HepG2 (cell line): Measurements from ENCODE around the gene PPP1R13B. TPM values are rescaled to one million over a fixed set of nuclear protein-coding genes. Genes with fewer than 3 reads are reported as not detected.

Source experiments
- CREB1 ChIP-seq, 2 experiments: fragments of 450-650 bp in 1 of 2; IDR thresholded peaks; 2 replicates each; pipeline ENCODE4 v1.6.1; 2016 to 2017; ENCODE audit warnings: control low read depth in 1 of 2, mild to moderate bottlenecking in 1 of 2, missing compliant biosample characterization in 1 of 2, missing genetic modification characterization in 1 of 2
- DMTF1 ChIP-seq: sonication (generic); formaldehyde crosslinking; IDR thresholded peaks from 2 replicates; pipeline ENCODE4 v1.4.0; 2020; ENCODE audit warnings: mild to moderate bottlenecking, missing genetic modification reagents
- HDAC2 ChIP-seq: sonication (generic); formaldehyde crosslinking; IDR thresholded peaks from 2 replicates; pipeline ENCODE4 v1.4.0; 2020; ENCODE audit warnings: missing genetic modification reagents
- KLF16 ChIP-seq, 2 experiments: sonication (generic) in 1 of 2; formaldehyde crosslinking in 1 of 2; IDR thresholded peaks; 2 replicates each; pipeline versions ENCODE4 v1.6.1 to v1.8.0; 2016 to 2023; ENCODE audit warnings: missing genetic modification reagents in 2 of 2, missing compliant biosample characterization in 1 of 2
- MTA1 ChIP-seq: sonication (generic); formaldehyde crosslinking; IDR thresholded peaks from 2 replicates; pipeline ENCODE4 v1.4.0; 2020; ENCODE audit warnings: missing genetic modification reagents, mild to moderate bottlenecking, borderline replicate concordance
- RCOR2 ChIP-seq: IDR thresholded peaks from 2 replicates; pipeline ENCODE4 v1.6.1; 2016; ENCODE audit warnings: missing biosample characterization, missing genetic modification reagents
- RXRA ChIP-seq: sonication (generic); formaldehyde crosslinking; IDR thresholded peaks from 2 replicates; pipeline ENCODE4 v1.5.1; 2020; ENCODE audit warnings: missing genetic modification reagents
- SKIL ChIP-seq: sonication (generic); formaldehyde crosslinking; IDR thresholded peaks from 2 replicates; pipeline ENCODE4 v1.8.0; 2022; ENCODE audit warnings: missing genetic modification reagents, mild to moderate bottlenecking, moderate library complexity, borderline replicate concordance
- STAG1 ChIP-seq: sonication (generic); formaldehyde crosslinking; IDR thresholded peaks from 2 replicates; pipeline ENCODE4 v1.4.0; 2020; ENCODE audit warnings: missing genetic modification reagents
- THRA ChIP-seq: sonication (generic); formaldehyde crosslinking; IDR thresholded peaks from 2 replicates; pipeline ENCODE4 v1.4.0; 2020; ENCODE audit warnings: missing genetic modification reagents, borderline replicate concordance
- ZC3H13 ChIP-seq: sonication (generic); formaldehyde crosslinking; IDR thresholded peaks from 2 replicates; pipeline ENCODE4 v1.8.1; 2023; ENCODE audit warnings: mild to moderate bottlenecking, missing genetic modification reagents, moderate library complexity
- ZNF275 ChIP-seq: sonication (generic); formaldehyde crosslinking; IDR thresholded peaks from 2 replicates; pipeline ENCODE4 v1.8.0; 2022; ENCODE audit warnings: missing genetic modification reagents, mild to moderate bottlenecking, inconsistent platforms, borderline replicate concordance
- ZNF331 ChIP-seq: sonication (generic); formaldehyde crosslinking; IDR thresholded peaks from 2 replicates; pipeline ENCODE4 v1.4.0; 2020; ENCODE audit warnings: missing genetic modification reagents
- ZNF362 ChIP-seq: sonication (generic); formaldehyde crosslinking; IDR thresholded peaks from 2 replicates; pipeline ENCODE4 v1.4.0; 2020; ENCODE audit warnings: missing genetic modification reagents, mild to moderate bottlenecking, borderline replicate concordance
- ZNF563 ChIP-seq: sonication (generic); formaldehyde crosslinking; IDR thresholded peaks from 2 replicates; pipeline ENCODE4 v1.8.0; 2022; ENCODE audit warnings: mild to moderate bottlenecking, moderate library complexity, missing genetic modification reagents
- ZNF737 ChIP-seq: sonication (generic); formaldehyde crosslinking; IDR thresholded peaks from 2 replicates; pipeline ENCODE4 v1.5.0; 2020; ENCODE audit warnings: missing genetic modification reagents, mild to moderate bottlenecking, borderline replicate concordance
- ZNF773 ChIP-seq: sonication (generic); formaldehyde crosslinking; IDR thresholded peaks from 2 replicates; pipeline ENCODE4 v1.4.0; 2020; ENCODE audit warnings: missing genetic modification reagents, borderline replicate concordance
- ZNF792 ChIP-seq: IDR thresholded peaks from 2 replicates; pipeline ENCODE4 v1.6.1; 2016
- polyA plus RNA-seq, 8 experiments: library from polyadenylated mRNA; depleted of rRNA in 3 of 8; stranded (reverse) in 7 of 8; unstranded in 1 of 8; fragments of >200 nt; fragmentation: Illumina TruSeq in 4 of 8; extraction: Trizol in 4 of 8; gene quantifications; 2 replicates each; pipeline versions ENCODE4 v1.2.1 to v1.2.3, GENCODE V29; 2011 to 2016; ENCODE audit warnings: low read depth in 4 of 8, missing spikeins in 1 of 8, mixed read lengths in 1 of 8; ENCODE audit not compliant: insufficient read depth in 1 of 8
- total RNA-seq, 5 experiments: library from RNA; depleted of rRNA; stranded (reverse); fragments of >200 nt; fragmentation: Illumina TruSeq; extraction: Trizol; gene quantifications; 2 replicates each; pipeline ENCODE4 v1.2.3, GENCODE V29; 2016; ENCODE audit warnings: low read depth in 1 of 5

PPP1R13B gene
- total and polyA plus RNA-seq, 2 of the 13 experiments (the other 11 are each of a cell fraction or from before 2014, with no cell fraction given): 4.6 to 9.4 TPM

GRCh38 chr14:103886304-103887169 is 39.2 kb upstream of the PPP1R13B start (continued):
- 0 out of 2 replicates have a peak, but pooled peaks have one; percentile 21 for TF ChIP-seq ZNF773 (CRISPR knock-in tag)
- TF ChIP-seq HDAC2 (CRISPR knock-in tag): peak; percentile 76
- TF ChIP-seq ZNF331: peak; percentile 73; the same call in 1 of the 2 replicates
- TF ChIP-seq ZNF275 (CRISPR knock-in tag): no peak
- TF ChIP-seq ZNF792 (CRISPR knock-in tag): peak; percentile 72; the same call in 1 of the 2 replicates
- peak; percentile 50; the same call in 1 of the 2 replicates for TF ChIP-seq RXRA
- peak; percentile 52 for TF ChIP-seq STAG1
- TF ChIP-seq RCOR2 (CRISPR knock-in tag): peak; percentile 31; the same call in 1 of the 2 replicates
- peak; percentile 77 for TF ChIP-seq THRA (CRISPR knock-in tag)
- TF ChIP-seq ZC3H13 (CRISPR knock-in tag): no peak
- peak; percentile 44; the same call in 1 of the 2 replicates for TF ChIP-seq ZNF362
- TF ChIP-seq MTA1 (CRISPR knock-in tag): peak; percentile 75; the same call in 1 of the 2 replicates
- 0 out of 2 replicates have a peak, but pooled peaks have one; percentile 23 for TF ChIP-seq ZNF563 (CRISPR knock-in tag)
- no peak for TF ChIP-seq ZNF737 (CRISPR knock-in tag)
- TF ChIP-seq KLF16 (CRISPR knock-in tag; IDR thresholded peaks at IDR 0.05): peak in 1 of 2 experiments; percentile 40; a peak in 1 of 4 replicates
- no peak for TF ChIP-seq DMTF1 (CRISPR knock-in tag)
- TF ChIP-seq CREB1 (IDR thresholded peaks at IDR 0.05): no peak
- TF ChIP-seq CREB1 (CRISPR knock-in tag; IDR thresholded peaks at IDR 0.05): peak; percentile 40; the same call in 1 of the 2 replicates
- TF ChIP-seq SKIL (CRISPR knock-in tag): no peak
